ENCODE results near the gene GRK6. TPM values are rescaled to one million over a fixed set of nuclear protein-coding genes. Genes with fewer than 3 reads are reported as not detected.

The GRK6 gene
- total and polyA plus RNA-seq, 9 of the 15 experiments (the other 6 are each of a cell fraction or from before 2014, with no cell fraction given), result 0.63 to 122 (median 44.5) TPM

DNA sequence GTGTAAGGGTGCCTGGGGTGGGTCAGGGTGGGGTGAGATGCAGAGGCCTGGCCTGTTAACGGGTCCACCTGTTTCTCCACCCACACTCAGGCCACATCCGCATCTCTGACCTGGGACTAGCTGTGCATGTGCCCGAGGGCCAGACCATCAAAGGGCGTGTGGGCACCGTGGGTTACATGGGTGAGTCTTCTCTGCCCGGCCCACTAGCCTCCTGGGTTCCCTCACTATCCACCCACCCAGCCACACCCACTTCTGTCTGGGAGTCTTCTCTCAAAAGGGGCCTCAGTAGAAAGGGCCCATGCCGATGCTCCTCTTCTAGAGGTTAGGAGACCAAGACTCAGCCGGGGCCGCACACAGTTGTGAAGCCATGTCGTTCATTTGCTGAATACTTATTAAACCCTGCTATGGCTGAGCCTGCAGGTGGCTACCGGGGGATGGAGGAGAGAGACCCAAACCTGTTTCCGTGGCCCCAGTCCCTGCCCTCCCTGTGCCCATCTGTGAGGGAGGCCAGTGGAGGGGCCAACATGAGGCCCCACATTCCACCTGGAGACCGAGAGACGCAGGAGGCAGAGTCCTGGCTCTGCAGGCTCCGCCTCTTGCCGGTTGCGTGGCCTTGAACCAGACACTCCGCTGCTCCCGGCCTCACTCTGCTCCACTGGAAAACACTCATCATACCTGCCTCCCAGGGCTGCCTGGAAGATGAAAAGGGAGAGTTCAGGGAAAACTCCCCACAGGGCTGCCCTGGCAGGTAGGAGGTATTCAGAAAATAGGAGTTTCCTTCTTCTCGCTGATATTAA is 8.7 kb downstream of the GRK6 start:
- ATAC-seq (no peak), FAIRE-seq (no peak), DNase-seq (ENCODE audit: extremely low read depth in 1 of 4, low spot score in 3 of 4) (no peak)
- Histone ChIP-seq H3K4me1 (replicated peaks in 1 of 2; ENCODE audit: control insufficient read depth in 2 of 2, insufficient read depth in 2 of 2, low read length in 2 of 2) (peaks cover 0 to 35% of the 10 kb centered on the region in 2 experiments; a peak in 2 of 5 replicates), H3K79me2 (ENCODE audit: control insufficient read depth, insufficient read depth, low read length) (peaks cover 14% of the 10 kb centered on the region), H3K9me3 (replicated peaks; ENCODE audit: control insufficient read depth, insufficient read depth, low read depth, low read length) (no peaks in the 10 kb centered on the region), H3K9ac (ENCODE audit: insufficient read depth in 1 of 2, low read depth in 2 of 2, low read length in 2 of 2) (0 out of 4 replicates have a peak overlapping the region, but pooled peaks of 1 of the 2 experiments have one; percentile 14), H3K27me3 (ENCODE audit: control insufficient read depth in 2 of 2, insufficient read depth in 2 of 2, low read length in 2 of 2) (no peaks in the 10 kb centered on the region), H3K9me1 (ENCODE audit: control insufficient read depth, insufficient read depth, low read length) (no peaks in the 10 kb centered on the region), H3K36me3 (ENCODE audit: control insufficient read depth, insufficient read depth, low read length) (peaks cover 96% of the 10 kb centered on the region; the same call in 2 of the 3 replicates), H4K20me1 (replicated peaks; ENCODE audit: control insufficient read depth, insufficient read depth, low read length) (no peaks in the 10 kb centered on the region; the same call in 1 of the 2 replicates), H3K4me2 (ENCODE audit: insufficient read depth, low read length) (no peak overlapping the region), H3K4me3 (no peak overlapping the region), H3K27ac (ENCODE audit: extremely low read depth, low read depth, low read length) (no peak overlapping the region), H2AFZ (ENCODE audit: low read depth, low read length) (no peak overlapping the region)
- ChIA-PET CTCF (ENCODE audit: low intra/inter-chr PET ratio) (no interaction called here), POLR2A (interaction anchor here (0.6 to 10.8 kb wide), 4 partner anchors 9 to 30 kb away, joined by 4 to 210 read pairs (median 5); partner anchors contain the start of gene PRR7)
- intact Hi-C loops (cut with micrococcal nuclease) (no loop called here), in situ Hi-C loops (cut with MboI) (no loop called here)
- TF ChIP-seq UBTF (IDR thresholded peaks at IDR 0.05; ENCODE audit: borderline replicate concordance in 1 of 2, low read depth in 2 of 2, low read length in 2 of 2) (no peak), RBFOX2 (IDR thresholded peaks at IDR 0.05; ENCODE audit: low read depth, low read length) (peak; percentile 49), ZNF766 (CRISPR knock-in tag; conservative IDR thresholded peaks at IDR 0.05) (no peak), KLF10 (CRISPR knock-in tag; IDR thresholded peaks at IDR 0.05) (no peak), POLR2G (IDR thresholded peaks at IDR 0.05; ENCODE audit: low read depth, low read length) (peak; percentile 35; the same call in 1 of the 2 replicates), HDAC8 (tag; IDR thresholded peaks at IDR 0.05) (no peak)
- TF ChIP-seq, protein P1, sequence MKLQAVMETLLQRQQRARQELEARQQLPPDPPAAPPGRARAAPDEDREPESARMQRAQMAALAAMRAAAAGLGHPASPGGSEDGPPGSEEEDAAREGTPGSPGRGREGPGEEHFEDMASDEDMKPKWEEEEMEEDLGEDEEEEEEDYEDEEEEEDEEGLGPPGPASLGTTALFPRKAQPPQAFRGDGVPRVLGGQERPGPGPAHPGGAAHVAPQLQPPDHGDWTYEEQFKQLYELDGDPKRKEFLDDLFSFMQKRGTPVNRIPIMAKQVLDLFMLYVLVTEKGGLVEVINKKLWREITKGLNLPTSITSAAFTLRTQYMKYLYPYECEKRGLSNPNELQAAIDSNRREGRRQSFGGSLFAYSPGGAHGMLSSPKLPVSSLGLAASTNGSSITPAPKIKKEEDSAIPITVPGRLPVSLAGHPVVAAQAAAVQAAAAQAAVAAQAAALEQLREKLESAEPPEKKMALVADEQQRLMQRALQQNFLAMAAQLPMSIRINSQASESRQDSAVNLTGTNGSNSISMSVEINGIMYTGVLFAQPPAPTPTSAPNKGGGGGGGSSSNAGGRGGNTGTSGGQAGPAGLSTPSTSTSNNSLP (IDR thresholded peaks at IDR 0.05; ENCODE audit: borderline replicate concordance, low read depth, low read length), result no peak
- no TSS peak for BruUV-seq (replicated peaks)
- WGBS (ENCODE audit: insufficient coverage, low coverage, missing lambda C conversion rate), result 90% methylated on average over 19 of the region's 20 CpGs

All from K562 (cell line).